ENCODE data around the gene SCT. TPM values are rescaled to one million over a fixed set of nuclear protein-coding genes. Genes with fewer than 3 reads are reported as not detected.

The SCT gene
- total and polyA plus RNA-seq, 2 experiments from 2014 or later = 2.6 TPM; not detected in 1

- TF ChIP-seq ZNF462 (CRISPR knock-in tag; IDR thresholded peaks at IDR 0.05) (no peak), EZH2phosphoT487 (IDR thresholded peaks at IDR 0.05; ENCODE audit: unreplicated experiment) (no peak), ZNF114 (CRISPR knock-in tag; IDR thresholded peaks at IDR 0.05) (no peak)
These were observed 15.7 kb downstream of the SCT start (continued) for GRCh38 chr11:611001-611996.

- Histone ChIP-seq H3K27me3 (ENCODE audit: insufficient read depth) (no peaks in the 10 kb centered on the region), H3K36me3 (ENCODE audit: insufficient read depth) (0 out of 2 replicates have a peak, but pooled peaks cover 7% of the 10 kb centered on the region), H3K27ac (ENCODE audit: low read depth) (no peak overlapping the region), H3K4me2 (no peak overlapping the region), H3K4me3 (no peak overlapping the region), H4K20me1 (replicated peaks; ENCODE audit: insufficient read depth) (peaks cover 18% of the 10 kb centered on the region; the same call in 1 of the 2 replicates), H3K9me2 (ENCODE audit: insufficient read depth) (no peaks in the 10 kb centered on the region), H3F3A (replicated peaks; ENCODE audit: low read depth) (peaks cover 33% of the 10 kb centered on the region), H3K4me1 (ENCODE audit: insufficient read depth) (peaks cover 4% of the 10 kb centered on the region; the same call in 1 of the 2 replicates), H2AFZ (no peak overlapping the region), H3K79me2 (replicated peaks; ENCODE audit: insufficient read depth) (no peaks in the 10 kb centered on the region)
- DNase-seq (ENCODE audit: low spot score) = no peak
- H3K9me3 Mint-ChIP-seq = no peaks in the 10 kb centered on the region
- ATAC-seq = no peak
- no peak overlapping the region for H3K27ac Mint-ChIP-seq
- H3K4me1 Mint-ChIP-seq = peaks cover 5% of the 10 kb centered on the region
- H3K27me3 Mint-ChIP-seq (ENCODE audit: insufficient read depth, low read depth, poor library complexity) = peaks cover 9% of the 10 kb centered on the region
- peaks cover 41% of the 10 kb centered on the region for H3K36me3 Mint-ChIP-seq (ENCODE audit: low read depth)
- no peak overlapping the region for H3K4me3 Mint-ChIP-seq
- TF ChIP-seq, protein P1, sequence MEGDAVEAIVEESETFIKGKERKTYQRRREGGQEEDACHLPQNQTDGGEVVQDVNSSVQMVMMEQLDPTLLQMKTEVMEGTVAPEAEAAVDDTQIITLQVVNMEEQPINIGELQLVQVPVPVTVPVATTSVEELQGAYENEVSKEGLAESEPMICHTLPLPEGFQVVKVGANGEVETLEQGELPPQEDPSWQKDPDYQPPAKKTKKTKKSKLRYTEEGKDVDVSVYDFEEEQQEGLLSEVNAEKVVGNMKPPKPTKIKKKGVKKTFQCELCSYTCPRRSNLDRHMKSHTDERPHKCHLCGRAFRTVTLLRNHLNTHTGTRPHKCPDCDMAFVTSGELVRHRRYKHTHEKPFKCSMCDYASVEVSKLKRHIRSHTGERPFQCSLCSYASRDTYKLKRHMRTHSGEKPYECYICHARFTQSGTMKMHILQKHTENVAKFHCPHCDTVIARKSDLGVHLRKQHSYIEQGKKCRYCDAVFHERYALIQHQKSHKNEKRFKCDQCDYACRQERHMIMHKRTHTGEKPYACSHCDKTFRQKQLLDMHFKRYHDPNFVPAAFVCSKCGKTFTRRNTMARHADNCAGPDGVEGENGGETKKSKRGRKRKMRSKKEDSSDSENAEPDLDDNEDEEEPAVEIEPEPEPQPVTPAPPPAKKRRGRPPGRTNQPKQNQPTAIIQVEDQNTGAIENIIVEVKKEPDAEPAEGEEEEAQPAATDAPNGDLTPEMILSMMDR (conservative IDR thresholded peaks at IDR 0.05; ENCODE audit: low read depth in 2 of 2) = no peak
- TF ChIP-seq STAT1 (IDR thresholded peaks at IDR 0.05; ENCODE audit: unreplicated experiment) = no peak
- no peak for TF ChIP-seq CREB1 (CRISPR knock-in tag; IDR thresholded peaks at IDR 0.05; ENCODE audit: low read depth)
- no peak for TF ChIP-seq ETS1 (IDR thresholded peaks at IDR 0.05)
- no peak for TF ChIP-seq ZNF114 (CRISPR knock-in tag; IDR thresholded peaks at IDR 0.05)
- no peak for TF ChIP-seq NANOG (IDR thresholded peaks at IDR 0.05; ENCODE audit: borderline replicate concordance)
- TF ChIP-seq EZH2 (IDR thresholded peaks at IDR 0.05; ENCODE audit: low read depth, unreplicated experiment) = no peak
- no peak for TF ChIP-seq ZNF331 (CRISPR knock-in tag; IDR thresholded peaks at IDR 0.05; ENCODE audit: low read depth)
- TF ChIP-seq JUNB (IDR thresholded peaks at IDR 0.05; ENCODE audit: unreplicated experiment) = no peak
- TF ChIP-seq EZH2phosphoT487 (IDR thresholded peaks at IDR 0.05; ENCODE audit: unreplicated experiment) = no peak
These were observed 16.7 kb downstream of the SCT start for GRCh38 chr11:610146-610801.

All from GM23338 (cell line).